Activated naive CD4-positive, alpha-beta T cell (primary cell): Measurements from ENCODE around the gene TNNI3.
A peak's percentile ranks its signal among the peaks of the same experiment; 100 is the strongest.
"Not testable (repeated sequence)": the region's sequence is repeated elsewhere in the genome, so short reads cannot be mapped to it uniquely, and the experiment has no call there.

ENCODE experiments used
- DNase-seq, 4 experiments: peaks; one replicate each; lab custom pipeline; 2025; lab: John Stamatoyannopoulos, UW

TNNI3 gene

DNA sequence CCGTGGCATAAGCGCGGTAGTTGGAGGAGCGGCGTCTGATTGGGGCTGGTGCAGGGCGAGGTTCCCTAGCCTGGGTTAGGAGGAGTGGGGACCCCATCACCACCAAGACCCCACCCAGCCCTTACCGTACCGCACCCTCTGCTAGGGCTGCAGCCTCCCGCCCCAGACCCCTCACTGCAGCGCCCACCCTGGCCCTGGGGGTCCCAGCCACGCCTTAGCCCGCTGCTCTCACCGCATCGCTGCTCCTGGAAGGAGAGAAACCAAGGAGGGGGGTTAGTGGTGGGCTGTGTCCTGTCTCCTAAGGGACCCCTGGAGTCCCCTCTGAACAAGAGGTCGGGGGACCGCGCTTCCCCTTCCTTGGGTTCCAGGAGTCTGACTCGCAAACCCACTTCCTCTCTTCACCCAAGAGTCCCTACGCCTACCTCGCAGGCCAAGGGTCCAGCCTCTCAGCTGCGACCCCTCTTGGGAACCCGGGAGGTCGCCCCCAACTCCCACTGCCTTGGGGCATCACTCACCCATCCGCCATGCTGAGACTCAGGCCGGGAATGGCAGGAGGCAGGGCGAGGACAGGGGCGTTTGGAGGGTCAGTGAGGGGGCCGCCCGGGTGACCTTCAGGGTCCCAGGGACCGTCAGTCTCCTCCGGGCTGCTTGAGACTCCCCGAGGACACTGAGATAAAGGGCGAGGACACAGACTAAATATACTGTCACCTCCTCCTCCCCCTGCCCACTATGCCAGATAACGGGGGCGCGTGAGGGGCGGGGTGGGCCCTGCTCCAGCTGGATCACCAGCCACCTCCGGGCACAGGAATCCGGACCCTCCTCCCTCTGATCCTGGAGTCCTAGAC lies at the start of gene TNNI3:
Gene TNNI3, minus strand, starts transcription at position 669 of the 845 bp plus-strand sequence. Its CDS starts 143 bp downstream, at position 526.
- no peak for DNase-seq

DNA sequence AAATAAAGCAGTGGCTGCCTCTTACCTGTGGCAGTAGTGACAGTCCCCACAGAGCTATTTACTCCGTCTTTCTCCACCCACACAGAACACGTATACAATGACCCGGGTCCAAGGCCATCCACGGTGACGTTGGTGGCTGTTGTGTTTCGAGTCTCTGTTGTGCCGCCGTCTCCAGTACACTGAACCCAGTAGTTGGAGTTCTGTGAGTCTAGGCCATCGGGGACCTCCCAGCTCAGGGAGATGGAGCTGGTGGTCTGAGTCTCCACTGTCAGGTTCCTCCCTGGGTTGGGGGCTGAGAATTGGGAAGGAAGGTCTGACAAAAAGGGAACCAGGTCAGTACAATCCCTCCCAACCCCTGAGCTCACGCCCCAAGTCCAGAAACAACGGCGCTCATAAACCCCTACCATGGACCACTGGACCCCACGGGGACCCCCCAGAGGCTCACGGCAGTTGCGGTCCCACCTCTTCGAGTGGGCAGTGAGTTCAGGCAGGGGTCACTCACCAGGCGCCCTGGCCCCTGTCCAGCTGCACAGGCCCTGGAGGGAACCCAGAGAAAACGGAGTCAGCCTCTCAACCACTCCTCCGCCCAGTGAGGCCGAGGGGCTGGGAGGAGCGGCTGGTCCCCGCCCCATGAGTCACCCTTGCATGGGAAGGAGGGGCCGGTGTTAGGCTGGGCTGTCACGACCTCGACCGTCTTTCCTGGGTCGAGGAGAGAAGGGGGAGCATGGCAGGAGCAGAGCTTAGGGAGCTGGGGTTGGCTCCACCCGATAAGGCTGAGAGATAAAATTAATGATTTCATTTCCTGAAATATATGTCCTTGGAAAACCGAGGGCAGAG lies 49.4 kb upstream of the TNNI3 start:
- peak in 1 of 4 experiments; percentile 10 for DNase-seq

DNA sequence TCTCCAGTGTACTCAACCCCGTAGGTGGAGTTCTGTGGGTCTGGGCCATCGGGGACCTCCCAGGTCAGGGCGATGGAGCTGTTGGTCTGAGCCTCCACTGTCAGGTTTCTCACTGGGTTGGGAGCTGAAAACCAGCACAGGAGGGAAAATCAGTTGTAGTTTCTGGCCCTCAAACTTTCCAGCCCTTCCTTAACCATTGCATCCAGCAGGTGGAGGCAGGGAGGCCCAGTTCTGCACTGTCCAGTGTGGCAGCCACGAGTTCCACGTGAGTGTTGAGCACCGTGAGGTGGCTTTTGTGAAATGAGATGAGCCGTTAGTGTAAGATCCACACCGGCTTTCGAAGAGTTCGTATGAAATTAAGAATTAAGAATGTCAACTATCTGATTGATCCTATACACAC lies 44.7 kb upstream of the TNNI3 start:
- DNase-seq, result not testable (repeated sequence)

DNA sequence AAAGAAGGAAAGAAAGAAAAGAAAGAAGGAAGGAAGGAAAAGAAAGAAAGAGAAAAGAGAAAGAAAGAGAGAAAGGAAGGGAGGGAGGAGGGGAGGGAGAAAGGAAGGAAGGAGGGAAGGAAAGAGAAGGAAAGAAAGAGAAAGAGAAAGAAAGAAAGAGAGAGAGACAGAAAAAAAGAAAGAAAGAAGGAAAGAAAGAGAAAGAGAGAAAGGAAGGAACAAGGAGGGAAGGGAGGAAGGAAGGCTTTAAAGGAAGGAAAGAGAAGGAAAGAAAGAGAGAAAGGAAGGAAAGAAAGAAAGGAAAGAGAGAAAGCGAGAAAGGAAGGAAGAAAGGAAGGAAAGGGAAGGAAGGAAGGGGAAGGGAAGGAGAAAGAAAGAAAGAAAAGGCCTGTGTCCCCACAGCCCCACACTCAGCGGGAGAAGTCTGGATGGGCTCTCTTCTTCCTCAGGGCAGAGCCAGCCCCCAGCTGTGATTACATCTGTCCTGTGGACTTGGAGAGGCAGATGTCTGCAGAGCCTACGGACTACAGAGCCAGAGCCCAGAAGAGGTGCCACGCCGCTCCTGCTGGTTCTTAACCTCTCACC lies 42.2 kb upstream of the TNNI3 start:
- no peak for DNase-seq

DNA sequence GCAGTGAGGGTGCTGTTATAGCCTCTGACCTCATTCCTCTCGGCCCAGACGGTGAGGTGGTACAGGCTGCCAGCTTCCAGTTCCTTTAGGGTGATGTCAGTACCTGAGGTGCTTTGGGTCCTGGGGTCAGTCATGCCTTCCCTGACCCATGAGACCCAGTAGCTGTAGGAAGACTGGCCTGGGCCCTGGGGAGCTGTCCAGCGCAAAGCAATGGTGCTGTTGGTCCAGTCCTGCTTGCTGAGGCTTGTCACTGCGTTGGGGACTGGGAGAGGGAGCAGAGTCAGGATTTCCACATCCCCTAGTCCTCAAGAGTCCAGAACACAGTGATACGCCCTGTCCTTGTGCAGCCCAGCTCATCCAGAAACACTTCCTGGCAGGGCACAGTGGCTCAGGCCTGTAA lies 41.1 kb upstream of the TNNI3 start:
- DNase-seq, result no peak

DNA sequence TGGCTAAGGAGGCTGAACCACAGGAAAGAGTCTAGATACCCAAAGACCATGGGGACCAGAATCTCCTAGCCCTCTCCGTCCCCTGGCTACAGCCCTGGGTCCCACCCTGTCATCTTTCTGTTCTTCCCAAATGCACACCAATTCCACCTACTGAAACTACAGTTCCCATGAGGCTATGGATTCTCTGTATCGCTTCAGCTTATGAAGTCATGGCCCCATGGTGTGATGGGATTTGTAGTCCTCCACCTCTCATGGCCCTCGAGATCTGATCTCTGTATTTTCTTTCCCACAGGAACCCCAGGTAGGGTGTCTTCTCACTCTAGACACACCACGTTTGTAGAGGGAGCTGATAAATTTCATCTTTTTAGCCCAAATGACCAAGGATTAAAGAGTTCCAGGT lies 40.0 kb upstream of the TNNI3 start:
- no peak for DNase-seq

DNA sequence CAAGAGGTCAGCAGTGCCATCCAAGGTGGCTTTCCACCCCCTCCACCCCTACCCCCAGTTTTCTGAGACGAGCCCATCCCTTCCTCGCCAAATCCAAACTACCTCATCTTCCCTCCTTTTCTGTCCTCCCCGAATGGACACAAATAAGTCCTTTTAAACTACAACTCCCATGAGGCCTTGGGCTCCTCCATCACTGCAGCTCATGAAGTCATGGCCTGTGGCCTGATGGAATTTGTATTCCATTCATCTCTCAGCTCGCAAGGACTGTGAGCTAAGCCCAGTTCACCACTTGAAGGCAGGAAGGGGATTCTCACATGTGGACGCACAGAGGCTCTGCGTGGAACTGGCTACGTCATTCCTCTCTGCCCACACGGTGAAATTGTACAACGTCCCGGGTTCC lies 39.3 kb upstream of the TNNI3 start:
- no peak for DNase-seq

DNA sequence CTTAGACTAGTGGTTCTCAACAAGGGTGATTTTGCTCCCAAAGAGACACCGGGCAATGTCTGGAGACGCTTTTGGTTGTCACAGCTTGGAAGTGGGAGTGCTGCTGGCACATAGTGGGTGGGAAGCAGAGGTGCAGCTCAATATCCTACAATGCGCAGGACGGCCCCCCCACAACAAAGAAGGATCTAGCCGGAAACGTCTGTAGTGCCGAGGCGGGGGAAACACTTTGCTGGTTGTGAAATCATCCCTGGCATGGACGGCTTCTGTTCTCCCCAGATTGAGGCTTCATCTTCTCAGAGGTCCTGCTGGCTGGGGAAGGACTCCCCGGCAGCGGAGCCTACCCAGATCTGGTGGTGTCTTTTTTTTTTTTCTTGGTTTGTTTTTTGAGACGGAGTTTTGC lies 35.9 kb upstream of the TNNI3 start:
- DNase-seq, result no peak

DNA sequence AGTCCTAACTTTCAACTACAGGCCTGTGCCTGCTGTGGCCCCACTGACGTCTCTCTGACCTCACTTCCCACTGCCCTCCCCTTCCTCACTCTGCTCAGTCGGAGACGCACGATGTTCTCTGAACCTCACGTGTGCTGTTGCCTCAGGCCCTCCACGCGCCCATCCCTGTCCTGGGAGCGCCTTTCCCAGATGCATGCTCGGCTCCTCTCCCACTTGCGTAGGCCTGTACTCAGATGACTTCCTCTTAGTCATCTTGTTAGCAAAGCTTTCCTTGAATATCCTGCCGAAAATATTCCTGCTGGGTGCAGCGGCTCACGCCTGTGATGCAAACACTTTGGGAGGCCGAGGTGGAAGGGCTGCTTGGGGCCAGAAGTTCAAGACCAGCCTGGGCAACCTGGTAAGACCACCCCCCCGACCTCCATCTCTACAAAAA lies 31.9 kb upstream of the TNNI3 start:
- no peak for DNase-seq

DNA sequence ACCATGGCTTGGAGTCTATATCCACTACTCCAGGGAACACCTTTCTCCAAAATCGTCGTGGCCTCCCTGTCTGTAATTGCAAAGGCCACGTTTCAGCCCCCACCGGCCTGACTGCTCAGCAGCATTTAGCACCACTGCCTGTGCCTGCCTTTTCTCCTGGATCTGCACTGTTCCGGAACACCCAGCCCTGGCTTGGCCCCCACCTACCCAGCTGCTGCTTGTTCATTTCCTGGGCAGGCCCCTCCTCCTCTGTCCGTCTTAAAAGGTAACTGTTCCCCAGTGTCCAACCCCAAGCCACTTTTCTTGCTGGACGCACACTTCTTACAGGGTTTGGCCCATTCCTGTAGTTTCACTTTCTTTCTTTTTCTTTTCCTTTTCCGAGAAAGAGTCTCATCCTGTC lies 31.1 kb upstream of the TNNI3 start:
- DNase-seq, result no peak

DNA sequence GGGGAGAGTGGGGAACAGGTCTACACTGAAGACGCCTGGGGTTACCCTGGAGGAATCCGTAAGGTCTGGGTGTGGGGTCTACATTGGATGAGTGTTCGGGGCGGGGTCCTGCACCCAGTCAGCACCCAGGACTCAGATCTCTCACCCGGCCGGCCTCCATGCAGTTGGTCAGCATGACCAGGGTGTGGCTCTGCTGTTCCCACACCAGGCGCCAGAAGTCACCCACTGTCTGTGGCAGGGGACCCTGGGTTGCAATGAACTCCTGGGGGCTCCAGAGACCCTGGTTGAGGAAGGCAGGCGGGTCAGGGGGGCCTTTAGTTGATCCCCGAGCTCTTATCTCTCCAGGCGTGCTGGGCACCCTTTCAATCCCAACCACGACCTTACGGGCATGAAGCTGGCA lies 28.5 kb upstream of the TNNI3 start:
- DNase-seq, result no peak

DNA sequence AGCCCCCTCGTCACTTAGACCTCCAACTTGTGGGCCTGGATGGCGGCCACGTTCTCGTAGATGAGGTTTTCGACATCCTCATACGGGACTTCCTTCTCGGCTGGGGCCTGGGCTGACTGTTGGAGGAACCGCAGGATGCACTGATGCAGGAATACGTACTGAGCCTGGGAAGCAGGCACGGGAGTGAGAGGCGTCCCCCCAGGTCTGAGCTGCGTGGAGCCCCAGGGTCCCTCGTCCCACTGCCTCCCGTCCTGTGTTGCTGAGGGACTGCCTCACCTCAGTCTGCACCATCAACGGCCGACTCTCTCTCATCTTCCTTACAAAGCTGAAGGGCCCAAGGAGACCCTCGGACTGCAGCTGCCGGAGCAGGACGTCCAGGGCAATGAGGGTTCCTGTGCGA lies 24.2 kb upstream of the TNNI3 start:
- DNase-seq, result no peak

DNA sequence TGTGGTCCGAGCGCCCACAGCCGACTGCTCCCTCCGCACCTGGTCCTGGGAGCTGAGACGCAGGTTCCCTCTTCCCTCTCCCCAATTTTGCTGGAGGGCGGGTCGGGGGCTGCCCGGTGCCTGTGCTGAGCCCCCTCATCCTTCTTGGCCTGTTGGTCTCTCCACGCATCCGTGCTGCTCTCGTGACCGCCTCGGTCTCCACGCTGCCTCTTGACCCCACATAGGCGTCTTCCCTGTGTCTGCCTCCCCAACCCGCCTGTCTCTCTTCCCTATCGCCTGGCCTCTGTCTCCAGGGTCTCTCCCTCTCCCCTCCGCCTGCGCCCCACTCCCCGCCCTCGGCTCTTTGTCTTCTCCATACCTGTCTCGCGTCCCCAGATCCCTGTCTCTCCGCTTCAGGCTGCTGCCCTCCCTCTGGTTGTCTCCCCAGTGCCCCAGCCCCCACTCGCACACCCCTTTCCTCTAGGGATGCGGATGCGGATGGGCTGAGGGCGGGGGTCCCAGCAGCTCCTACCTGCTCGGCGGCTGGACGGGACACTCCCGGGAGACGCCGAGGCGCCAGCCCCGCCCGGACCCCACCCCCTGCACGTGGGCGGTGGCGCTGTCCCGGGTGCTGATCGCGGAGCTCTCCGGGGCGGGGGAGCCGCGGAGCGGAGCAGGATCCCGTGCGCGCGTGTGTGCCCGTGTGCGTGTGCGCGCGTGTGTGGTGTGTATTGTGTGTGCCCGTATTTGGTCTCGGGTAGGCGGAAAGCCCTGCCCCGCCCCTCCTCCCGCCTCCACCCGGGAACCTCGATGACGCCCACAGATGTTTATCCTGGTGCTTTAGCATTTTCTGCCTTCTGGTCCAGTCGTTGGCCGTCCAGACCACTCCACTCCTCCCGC lies 22.3 kb upstream of the TNNI3 start, which contains the start of gene SYT5:
Gene SYT5, minus strand, starts transcription at position 684 of the 879 bp plus-strand sequence. CDS start 1,248 bp downstream, outside the sequence.
- DNase-seq, result peak; percentile 19 to 60 (median 33)

DNA sequence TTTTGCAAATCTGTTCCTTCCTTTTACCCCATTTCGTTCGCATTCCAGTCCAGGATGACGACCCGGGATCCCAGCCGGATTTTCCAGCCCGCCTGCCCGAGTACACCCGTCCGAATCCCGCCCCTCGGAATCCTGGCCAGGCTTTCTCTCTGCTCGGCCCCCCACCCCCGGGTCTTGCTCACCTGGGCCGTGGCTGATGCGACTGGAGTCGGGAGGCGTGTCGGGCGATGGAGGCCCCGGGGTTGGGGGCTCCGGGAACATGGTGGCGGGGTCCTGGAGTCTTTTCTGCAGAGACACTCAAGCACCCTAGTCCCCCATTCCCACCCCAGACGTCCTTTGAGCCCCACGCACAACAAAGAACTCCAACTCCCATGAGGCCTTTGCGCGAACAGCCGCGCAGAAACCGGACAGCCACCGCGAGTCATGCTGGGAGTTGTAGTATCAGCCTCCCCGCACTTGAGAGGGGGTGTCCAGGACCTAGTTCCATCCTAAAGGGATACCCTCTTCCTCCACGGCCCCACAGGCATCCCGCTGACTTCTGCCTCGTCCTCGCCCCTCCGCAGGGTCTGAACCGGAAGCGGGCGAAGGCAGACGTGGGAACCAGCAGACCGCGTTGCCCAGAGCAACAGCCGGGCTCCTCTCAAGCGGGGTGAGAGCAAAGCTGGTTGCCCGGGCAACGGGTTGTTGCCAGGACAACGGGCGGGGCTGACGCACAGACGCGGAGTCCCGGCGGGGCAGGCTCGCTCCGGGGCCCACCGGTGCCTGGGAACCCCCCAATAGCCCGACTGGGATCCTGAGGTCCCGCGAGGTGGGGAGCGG lies 21.5 kb upstream of the TNNI3 start:
- peak; percentile 67 to 88 (median 78) for DNase-seq

DNA sequence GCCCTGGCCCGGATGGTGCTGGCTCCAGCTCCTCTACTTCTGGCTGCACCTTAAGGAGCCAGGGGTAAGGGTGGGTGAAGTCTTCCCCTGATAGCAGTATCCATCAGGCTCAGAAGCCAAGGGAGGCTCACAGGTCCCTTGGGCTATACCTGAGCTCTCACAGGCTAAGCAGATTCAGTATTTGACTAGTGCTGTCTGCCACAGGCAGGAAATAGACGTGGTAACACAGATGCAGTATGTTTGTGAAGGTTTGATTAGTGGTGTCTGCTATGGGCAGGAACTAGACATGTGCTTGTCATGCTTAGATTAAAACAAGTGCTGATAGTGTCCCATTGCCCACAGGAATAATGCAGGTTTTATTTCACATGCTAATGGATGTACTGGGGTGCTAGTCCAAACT lies 18.5 kb upstream of the TNNI3 start:
- no peak for DNase-seq

DNA sequence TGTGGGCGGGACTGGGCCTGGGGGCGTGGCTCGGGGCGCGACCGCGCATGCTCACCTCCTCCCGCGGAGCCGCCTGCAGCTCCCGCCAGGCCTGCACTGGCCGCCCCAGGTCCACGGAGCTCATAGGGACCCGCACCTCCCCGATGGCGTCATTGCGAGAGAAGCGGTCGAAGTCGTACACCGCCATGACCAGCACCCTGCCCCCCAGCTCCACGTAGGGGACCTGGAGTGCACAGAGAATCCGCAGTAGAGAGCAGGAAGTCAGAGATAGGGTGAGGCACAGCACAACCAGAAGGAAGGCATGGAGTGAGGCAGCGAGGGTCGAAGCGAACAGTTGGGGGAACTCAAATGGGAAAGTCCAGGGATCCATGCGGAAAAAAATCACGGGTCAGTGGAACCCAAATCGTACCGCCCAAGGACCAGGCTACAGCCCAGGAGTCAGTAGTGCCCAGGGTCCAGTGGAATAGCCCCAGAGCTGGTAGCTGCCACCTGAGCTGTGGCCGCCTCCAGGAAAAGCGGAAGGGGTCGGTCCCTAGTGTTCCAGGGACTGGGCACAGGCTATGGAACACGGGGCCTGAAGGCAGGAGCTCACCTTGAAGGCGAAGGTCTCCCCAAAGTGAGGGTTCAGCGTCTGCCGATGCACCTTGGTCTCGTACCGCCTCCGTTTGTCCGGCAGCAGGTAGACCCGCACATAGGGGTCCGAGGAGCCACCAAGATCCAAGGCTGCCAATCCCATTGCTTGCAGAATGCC lies 17.8 kb upstream of the TNNI3 start:
- DNase-seq, result no peak

DNA sequence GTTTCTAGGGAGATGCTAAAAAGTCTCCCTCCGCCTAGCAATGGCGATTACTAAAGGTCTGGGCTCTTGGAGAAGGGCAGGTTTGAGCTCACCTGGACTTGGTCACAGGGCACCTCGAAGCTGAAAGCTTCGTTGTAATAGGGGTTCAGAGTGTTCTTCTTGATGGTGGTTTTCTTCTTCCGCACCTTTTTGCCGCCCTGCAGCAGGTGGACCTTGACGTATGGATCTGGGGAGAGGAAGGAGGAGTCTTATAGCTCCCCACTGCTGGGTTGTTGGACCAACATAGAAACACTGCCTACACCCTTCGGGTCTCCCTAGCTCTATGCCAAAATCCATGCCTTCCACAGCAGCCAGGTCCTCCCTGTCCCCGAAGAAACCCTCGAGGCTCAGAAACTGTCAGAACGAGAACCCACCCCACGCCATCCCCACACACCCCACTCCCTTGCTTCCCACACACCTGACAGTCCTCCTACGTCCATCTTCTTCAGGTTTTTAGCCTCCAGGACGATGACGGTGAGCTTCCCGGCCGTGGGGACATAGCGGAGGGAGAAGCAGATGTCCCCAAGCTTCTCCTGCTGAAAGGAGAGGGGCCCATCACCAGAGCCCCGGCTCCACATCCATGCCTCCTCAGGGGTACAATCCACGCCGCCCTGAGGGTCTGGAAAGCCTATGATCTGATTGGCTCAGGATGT lies 17.0 kb upstream of the TNNI3 start:
- DNase-seq, result no peak

DNA sequence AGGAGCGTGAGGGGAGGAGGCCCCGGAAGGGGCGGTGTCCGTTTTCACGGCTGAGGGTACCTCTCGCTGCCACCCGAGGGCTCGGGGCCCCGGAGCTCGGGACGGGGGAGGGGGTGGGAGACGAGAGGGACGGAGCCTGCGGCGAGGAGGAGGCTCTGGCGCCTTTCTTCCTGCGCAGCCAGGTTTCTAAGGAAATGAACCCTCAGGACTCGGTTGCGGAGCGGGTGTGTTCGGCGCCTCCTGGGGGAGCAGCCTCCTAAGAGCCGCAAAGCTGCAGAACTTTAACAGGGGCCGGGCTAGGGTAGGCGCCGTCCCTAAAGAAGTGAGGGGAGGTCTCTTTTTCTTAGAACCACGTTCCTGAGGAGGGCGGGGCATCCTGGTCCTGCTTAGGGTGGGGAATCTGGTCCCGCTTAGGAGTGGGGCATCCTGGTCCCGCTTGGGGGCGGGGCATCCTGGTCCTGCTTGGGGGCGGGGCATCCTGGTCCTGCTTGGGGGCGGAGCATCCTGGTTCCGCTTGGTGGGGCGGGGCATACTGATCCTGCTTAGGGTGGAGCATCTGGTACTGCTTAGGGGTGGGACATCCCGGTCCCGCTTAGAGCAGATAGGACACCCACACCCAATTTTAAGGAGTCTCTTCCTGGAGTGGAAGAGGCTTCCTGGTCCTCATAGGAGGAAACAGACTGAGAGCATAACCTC lies 16.3 kb upstream of the TNNI3 start:
- no peak for DNase-seq
